Measurements from ENCODE around the gene KCNAB2.

The KCNAB2 gene

GRCh38 chr1:6035719-6036118, 10.0 kb upstream of the KCNAB2 start:
- no peak for TF ChIP-seq EZH2 (IDR thresholded peaks at IDR 0.05; ENCODE audit: borderline replicate concordance, low read length)
- Histone ChIP-seq H3K9me2 (ENCODE audit: low read depth, low read length) (no peaks in the 10 kb centered on the region), H3K9ac (ENCODE audit: low read length) (no peak overlapping the region)

GRCh38 chr1:6037338-6037762, 8.3 kb upstream of the KCNAB2 start:
- H3K27ac ChIP-seq (ENCODE audit: low read depth, low read length, poor library complexity, severe bottlenecking), result no peak overlapping the region
- no peak overlapping the region for H3K9ac ChIP-seq (ENCODE audit: low read length)
- no peaks in the 10 kb centered on the region for H3F3A ChIP-seq (ENCODE audit: insufficient read depth, low read length)
- TF ChIP-seq CTCF (IDR thresholded peaks at IDR 0.05; ENCODE audit: low read length) (no peak), EZH2 (IDR thresholded peaks at IDR 0.05; ENCODE audit: borderline replicate concordance, low read length) (no peak)
- H3K36me3 ChIP-seq (ENCODE audit: insufficient read depth, low read length), result peaks cover 46% of the 10 kb centered on the region; the same call in 1 of the 2 replicates
- H3K4me3 ChIP-seq (ENCODE audit: low read depth, low read length, poor library complexity, severe bottlenecking), result no peak overlapping the region
- peaks cover 4% of the 10 kb centered on the region for H3K79me2 ChIP-seq (ENCODE audit: insufficient read depth, low read length)
- H4K20me1 ChIP-seq (ENCODE audit: insufficient read depth, low read length), result no peaks in the 10 kb centered on the region
- no peak overlapping the region for H3K4me2 ChIP-seq (ENCODE audit: low read length)
- H3K9me2 ChIP-seq (ENCODE audit: low read depth, low read length), result no peaks in the 10 kb centered on the region
- H3K4me1 ChIP-seq (ENCODE audit: insufficient read depth, low read length, severe bottlenecking), result peaks cover 5% of the 10 kb centered on the region
- no peak overlapping the region for H2AFZ ChIP-seq (ENCODE audit: low read length)
- no peaks in the 10 kb centered on the region for H3K9me3 ChIP-seq (ENCODE audit: low read length)
- H3K27me3 ChIP-seq (ENCODE audit: insufficient read depth, low read length), result no peaks in the 10 kb centered on the region

More at GRCh38 chr1:6035719-6036118, 10.0 kb upstream of the KCNAB2 start:
- Histone ChIP-seq H2AFZ (ENCODE audit: low read length) (no peak overlapping the region), H4K20me1 (ENCODE audit: insufficient read depth, low read length) (no peaks in the 10 kb centered on the region), H3K36me3 (ENCODE audit: insufficient read depth, low read length) (peaks cover 32% of the 10 kb centered on the region; the same call in 1 of the 2 replicates), H3K79me2 (ENCODE audit: insufficient read depth, low read length) (peaks cover 11% of the 10 kb centered on the region), H3K27ac (ENCODE audit: low read depth, low read length, poor library complexity, severe bottlenecking) (no peak overlapping the region), H3K4me1 (ENCODE audit: insufficient read depth, low read length, severe bottlenecking) (peaks cover 9% of the 10 kb centered on the region), H3F3A (ENCODE audit: insufficient read depth, low read length) (no peaks in the 10 kb centered on the region), H3K4me2 (ENCODE audit: low read length) (no peak overlapping the region), H3K4me3 (ENCODE audit: low read depth, low read length, poor library complexity, severe bottlenecking) (no peak overlapping the region), H3K9me3 (ENCODE audit: low read length) (no peaks in the 10 kb centered on the region), H3K27me3 (ENCODE audit: insufficient read depth, low read length) (no peaks in the 10 kb centered on the region)

- no peaks in the 10 kb centered on the region for H3K9me2 ChIP-seq (ENCODE audit: low read depth, low read length)
- peaks cover 5% of the 10 kb centered on the region for H3K4me1 ChIP-seq (ENCODE audit: insufficient read depth, low read length, severe bottlenecking)
- no peak overlapping the region for H3K9ac ChIP-seq (ENCODE audit: low read length)
- no peak overlapping the region for H3K4me2 ChIP-seq (ENCODE audit: low read length)
- no peak overlapping the region for H3K4me3 ChIP-seq (ENCODE audit: low read depth, low read length, poor library complexity, severe bottlenecking)
- H2AFZ ChIP-seq (ENCODE audit: low read length), result no peak overlapping the region
- H3K27ac ChIP-seq (ENCODE audit: low read depth, low read length, poor library complexity, severe bottlenecking), result no peak overlapping the region
- H4K20me1 ChIP-seq (ENCODE audit: insufficient read depth, low read length), result no peaks in the 10 kb centered on the region
- H3F3A ChIP-seq (ENCODE audit: insufficient read depth, low read length), result no peaks in the 10 kb centered on the region
- peaks cover 50% of the 10 kb centered on the region; the same call in 1 of the 2 replicates for H3K36me3 ChIP-seq (ENCODE audit: insufficient read depth, low read length)
- no peaks in the 10 kb centered on the region for H3K27me3 ChIP-seq (ENCODE audit: insufficient read depth, low read length)
- peaks cover 4% of the 10 kb centered on the region for H3K79me2 ChIP-seq (ENCODE audit: insufficient read depth, low read length)
- TF ChIP-seq EZH2 (IDR thresholded peaks at IDR 0.05; ENCODE audit: borderline replicate concordance, low read length), result no peak
- no peak for TF ChIP-seq CTCF (IDR thresholded peaks at IDR 0.05; ENCODE audit: low read length)
- H3K9me3 ChIP-seq (ENCODE audit: low read length), result no peaks in the 10 kb centered on the region
Measured at GRCh38 chr1:6038603-6039002, 7.1 kb upstream of the KCNAB2 start.

- Histone ChIP-seq H4K20me1 (ENCODE audit: insufficient read depth, low read length) (no peaks in the 10 kb centered on the region), H3K27me3 (ENCODE audit: insufficient read depth, low read length) (no peaks in the 10 kb centered on the region), H3K9ac (ENCODE audit: low read length) (no peak overlapping the region), H3K9me3 (ENCODE audit: low read length) (no peaks in the 10 kb centered on the region), H3K4me2 (ENCODE audit: low read length) (no peak overlapping the region), H2AFZ (ENCODE audit: low read length) (no peak overlapping the region), H3K36me3 (ENCODE audit: insufficient read depth, low read length) (peaks cover 54% of the 10 kb centered on the region; the same call in 1 of the 2 replicates), H3K4me3 (ENCODE audit: low read depth, low read length, poor library complexity, severe bottlenecking) (no peak overlapping the region), H3K4me1 (ENCODE audit: insufficient read depth, low read length, severe bottlenecking) (peaks cover 5% of the 10 kb centered on the region), H3K79me2 (ENCODE audit: insufficient read depth, low read length) (peaks cover 2% of the 10 kb centered on the region), H3F3A (ENCODE audit: insufficient read depth, low read length) (no peaks in the 10 kb centered on the region), H3K27ac (ENCODE audit: low read depth, low read length, poor library complexity, severe bottlenecking) (no peak overlapping the region), H3K9me2 (ENCODE audit: low read depth, low read length) (no peaks in the 10 kb centered on the region)
- TF ChIP-seq EZH2 (IDR thresholded peaks at IDR 0.05; ENCODE audit: borderline replicate concordance, low read length) (no peak), CTCF (IDR thresholded peaks at IDR 0.05; ENCODE audit: low read length) (no peak)
Measured at GRCh38 chr1:6039031-6039430, 6.7 kb upstream of the KCNAB2 start.
